GM19468 (cell line): ENCODE measurements around the gene ERCC6L2.

ENCODE experiments used
- ATAC-seq: cut with Tn5 transposase; IDR thresholded peaks from one replicate; pipeline ENCODE4 v1.9.1; 2021; ENCODE audit warnings: mild to moderate bottlenecking, moderate library complexity, moderate number of reproducible peaks; ENCODE audit not compliant: unreplicated experiment; ENCODE audit errors: extremely low read depth

ERCC6L2 gene

GRCh38 chr9:95974389-95974788 is 98.9 kb downstream of the ERCC6L2 start:
- no peak for ATAC-seq

DNA sequence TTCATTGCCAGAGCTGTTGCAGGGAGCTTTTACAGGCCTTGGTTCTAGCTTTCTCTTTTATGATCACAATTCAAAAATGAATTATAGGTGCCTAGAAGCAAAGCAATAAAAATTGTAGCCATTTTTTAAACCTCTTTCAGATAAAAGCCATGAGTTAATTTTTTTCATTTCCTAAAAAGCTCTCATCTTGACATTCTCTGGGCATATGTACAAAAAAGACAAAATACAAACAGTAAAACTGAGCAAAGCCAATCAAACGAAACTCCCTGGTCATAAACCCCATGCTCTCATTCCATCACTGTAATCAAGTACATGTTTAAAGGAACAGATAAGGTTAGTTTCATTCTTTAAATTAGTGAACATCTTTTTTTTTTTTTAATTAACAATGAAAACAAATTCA is 101.9 kb downstream of the ERCC6L2 start:
- no peak for ATAC-seq

- ATAC-seq = no peak
These were observed 102.6 kb downstream of the ERCC6L2 start for GRCh38 chr9:95978106-95978505.

DNA sequence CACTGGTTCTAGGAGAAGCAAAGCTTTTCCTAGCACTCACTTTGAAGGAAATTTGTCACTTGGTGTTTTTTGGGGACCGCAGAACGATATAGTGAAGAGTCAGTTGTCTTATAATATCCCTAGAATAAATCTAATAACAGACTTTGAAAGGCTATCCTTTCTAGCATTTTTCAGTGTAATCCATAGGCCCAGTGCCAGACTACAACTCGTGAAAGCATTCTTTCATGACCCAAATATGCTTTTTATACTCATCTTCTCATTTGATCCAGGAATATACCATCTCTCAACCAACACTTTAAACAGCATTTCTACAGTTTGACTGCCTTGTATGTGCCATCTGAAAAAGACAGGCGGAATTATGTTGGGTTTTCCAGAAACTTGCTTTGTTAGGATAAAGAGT is 104.0 kb downstream of the ERCC6L2 start:
- no peak for ATAC-seq

DNA sequence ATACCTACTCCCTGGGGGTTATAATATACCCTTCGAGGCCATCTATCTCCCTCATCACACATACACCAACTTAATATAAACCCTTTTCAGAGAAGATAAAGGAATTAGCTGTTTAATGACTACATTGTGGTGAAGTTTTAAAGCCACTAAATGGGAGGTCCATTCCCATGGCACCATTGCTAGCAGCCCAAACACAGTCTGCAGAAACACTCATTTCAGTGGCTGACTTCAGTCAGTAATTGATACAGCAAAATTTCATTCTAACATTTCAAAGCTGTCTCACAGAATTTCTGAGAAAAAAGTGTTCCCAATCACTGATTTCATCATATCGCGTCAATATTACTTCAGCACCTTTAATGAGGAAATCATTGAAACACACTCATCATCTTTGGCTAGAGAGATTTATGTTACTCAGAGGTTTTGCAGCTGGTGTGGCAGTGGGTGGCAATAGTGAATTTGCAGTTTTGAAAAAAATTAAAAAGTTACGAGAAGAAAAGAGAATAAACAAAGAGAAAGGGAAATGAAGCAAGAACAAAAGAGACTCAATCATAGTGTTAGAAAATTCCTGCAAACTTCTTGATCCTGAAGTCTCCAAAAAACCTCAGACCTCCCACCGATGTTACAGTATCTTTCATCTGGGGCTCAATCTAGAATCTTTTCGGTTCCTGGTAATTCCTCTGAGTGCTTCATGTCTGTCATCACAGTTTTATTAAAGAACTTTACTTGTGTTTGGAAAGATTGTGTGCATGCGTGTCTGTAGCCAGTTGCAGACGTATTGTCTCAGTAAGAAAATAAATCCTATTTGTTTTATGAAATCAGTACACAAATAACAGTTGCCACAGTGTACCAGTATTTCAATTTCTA is 105.0 kb downstream of the ERCC6L2 start:
- no peak for ATAC-seq

GRCh38 chr9:95981761-95982390 is 106.4 kb downstream of the ERCC6L2 start:
- no peak for ATAC-seq

GRCh38 chr9:95985440-95986055 is 110.1 kb downstream of the ERCC6L2 start:
- ATAC-seq = no peak

DNA sequence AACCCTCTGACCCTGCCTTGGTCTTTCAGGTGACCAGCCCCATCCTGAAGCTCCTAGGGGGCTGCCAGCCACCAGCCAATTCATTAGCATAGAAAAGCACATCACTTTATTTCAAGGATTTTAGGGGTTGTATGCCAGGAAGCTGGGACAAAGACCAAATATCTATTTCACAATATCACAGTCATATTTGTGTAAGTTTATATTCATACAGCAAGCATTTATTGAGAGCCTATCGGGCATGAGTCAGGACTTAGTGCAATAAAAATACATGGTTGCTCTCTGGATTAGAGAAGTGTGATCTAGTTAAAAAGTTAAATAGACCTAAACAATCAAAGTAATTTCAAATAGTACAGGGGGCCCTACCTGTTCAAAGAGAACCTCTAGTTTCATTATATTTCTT is 113.8 kb downstream of the ERCC6L2 start:
- ATAC-seq = no peak

DNA sequence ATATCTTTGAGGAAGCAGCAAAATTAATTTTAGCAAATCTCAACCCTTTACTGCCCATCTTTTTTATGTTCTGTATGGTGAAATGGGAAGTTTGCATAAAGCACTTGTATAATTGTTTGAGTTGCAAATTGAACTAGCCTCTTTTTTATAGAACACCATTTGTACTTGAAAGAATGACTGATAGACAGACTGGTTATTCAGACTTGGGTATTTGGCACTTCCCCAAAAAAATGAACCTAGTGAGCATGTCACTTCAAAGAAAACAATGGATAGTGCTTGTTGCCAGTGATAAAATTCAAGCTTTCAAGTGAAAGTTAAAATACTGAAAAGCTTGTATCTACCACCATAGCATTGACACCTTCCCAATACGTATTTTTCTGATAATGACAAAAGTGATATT is 115.8 kb downstream of the ERCC6L2 start:
- ATAC-seq = no peak

DNA sequence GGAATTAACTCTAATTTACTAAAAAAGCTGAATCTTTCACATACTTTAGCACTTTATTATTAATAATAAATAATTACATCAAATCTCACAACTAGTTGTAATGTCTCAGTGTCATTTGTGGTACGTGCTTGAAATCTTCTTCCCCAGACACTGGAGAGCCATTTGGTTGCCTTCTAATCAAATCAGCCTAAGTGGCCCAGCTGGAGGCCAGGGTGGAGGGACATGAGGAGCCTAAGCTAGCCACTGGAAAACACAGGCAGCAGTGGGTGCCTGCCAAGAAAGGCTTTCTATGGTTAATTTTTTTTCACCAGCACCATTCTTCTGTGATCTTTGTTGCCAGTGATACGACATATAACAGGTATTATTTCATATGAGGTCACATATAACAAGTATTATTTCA is 117.0 kb downstream of the ERCC6L2 start:
- no peak for ATAC-seq

- ATAC-seq = no peak
These were observed 117.8 kb downstream of the ERCC6L2 start for GRCh38 chr9:95993337-95993736.

GRCh38 chr9:95999390-95999789 is 123.9 kb downstream of the ERCC6L2 start:
- ATAC-seq = no peak

DNA sequence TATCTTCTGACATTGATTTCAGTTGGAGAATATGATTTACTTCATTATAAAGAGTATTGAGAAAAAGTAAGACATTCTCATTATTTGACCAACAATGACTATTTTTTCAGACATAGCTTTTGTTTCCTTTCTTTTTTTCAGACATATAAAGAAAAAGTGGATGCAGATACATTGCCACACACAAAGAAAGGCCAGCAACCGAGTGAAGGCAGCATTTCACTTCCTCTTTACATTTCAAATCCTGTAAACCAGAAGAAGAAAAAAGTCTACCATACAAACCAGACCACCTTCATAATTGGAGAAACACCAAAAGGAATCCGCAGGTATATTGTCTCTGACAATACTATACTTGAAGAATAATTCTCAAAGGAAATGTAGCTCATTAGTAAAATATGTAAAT is 128.9 kb downstream of the ERCC6L2 start:
- no peak for ATAC-seq

GRCh38 chr9:96006296-96006879 is 130.9 kb downstream of the ERCC6L2 start:
- ATAC-seq = no peak

DNA sequence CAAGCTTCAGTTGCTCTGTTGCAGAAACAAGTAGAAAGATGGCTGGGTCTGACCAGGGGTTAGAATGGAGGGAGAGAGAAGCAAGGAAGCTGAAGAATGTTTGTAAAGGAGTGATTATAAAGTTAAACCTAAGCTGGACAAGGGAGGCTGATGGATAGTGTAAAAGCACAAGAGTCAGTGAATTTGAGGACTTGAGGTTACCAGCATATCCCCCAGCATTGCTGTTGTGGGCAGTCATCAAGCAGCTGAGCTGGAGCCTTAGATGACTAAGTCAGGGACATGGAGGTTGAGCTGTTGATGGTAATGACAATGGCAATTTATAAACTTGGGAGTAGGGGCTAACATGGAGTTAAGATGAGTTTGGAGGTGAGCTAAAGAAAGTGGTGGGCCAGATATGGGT is 131.5 kb downstream of the ERCC6L2 start:
- ATAC-seq = no peak

DNA sequence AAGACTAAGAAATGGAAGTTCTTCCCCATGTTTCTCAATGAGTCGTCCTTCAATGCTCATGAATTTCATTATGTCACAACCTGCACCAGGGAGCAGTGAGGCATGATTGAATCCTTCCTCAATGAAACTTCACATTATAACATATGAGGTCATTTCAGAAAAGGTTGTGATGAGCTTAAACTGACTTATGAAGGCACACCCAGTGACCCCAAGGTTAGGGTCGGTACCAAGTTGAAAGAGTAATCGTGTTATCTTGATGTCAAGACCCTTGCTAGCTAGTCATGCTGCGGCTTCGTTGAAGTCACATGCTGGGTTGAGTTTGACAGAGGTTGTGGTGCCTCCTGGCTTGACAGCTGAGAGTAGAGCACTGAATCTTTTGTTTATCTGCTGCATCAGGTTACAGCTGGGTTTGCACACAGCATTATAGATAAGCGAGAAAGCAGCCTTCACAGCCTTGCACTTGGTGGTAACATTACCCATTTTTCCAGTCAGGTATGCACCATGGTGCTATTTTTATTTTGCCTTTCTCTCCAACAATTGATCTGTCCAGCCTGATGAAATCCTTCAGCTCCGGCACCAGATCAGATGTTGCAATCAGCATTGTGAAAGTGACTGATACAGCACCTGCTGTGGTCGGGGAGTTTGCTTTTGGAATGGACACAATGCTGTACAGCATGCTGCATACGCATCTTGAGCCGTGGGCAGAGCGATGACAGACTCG is 133.2 kb downstream of the ERCC6L2 start:
- ATAC-seq = no peak

GRCh38 chr9:96009223-96009602 is 133.7 kb downstream of the ERCC6L2 start:
- ATAC-seq = no peak

DNA sequence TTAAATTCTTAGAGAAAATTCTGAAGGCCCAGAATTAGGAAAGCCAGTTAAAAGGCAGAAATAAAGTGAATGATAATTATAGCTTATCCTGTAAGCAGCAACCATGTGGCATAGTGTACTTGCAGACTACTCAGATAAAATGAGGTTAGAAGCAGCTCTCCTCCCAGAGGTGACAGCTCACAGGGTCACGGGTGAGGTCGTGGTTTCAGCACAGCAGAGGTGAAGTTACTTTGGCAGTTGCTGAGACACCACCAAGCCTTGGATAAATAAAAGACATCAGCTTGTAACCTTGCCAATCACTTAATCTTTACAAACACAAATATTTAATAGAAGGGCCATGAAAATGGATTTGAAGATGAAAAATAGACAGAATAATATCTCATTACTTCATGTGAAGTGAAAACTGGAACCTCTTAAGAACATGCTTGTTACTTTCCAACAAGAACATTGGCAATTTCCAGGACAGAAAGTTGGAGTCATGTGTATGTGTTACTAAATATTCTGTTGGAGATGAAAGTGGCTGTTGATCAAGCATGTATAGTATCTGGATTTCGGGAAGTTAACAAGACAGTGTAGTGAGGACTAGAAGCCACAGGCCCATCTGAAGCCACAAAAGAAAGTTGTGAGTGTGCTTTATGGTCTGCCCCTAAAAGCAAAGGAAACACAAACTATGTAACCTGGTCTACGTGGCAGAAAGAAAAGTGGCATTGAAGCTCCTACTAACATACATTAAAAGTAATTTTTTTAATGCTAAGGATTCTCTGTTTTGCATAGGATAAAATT is 134.4 kb downstream of the ERCC6L2 start:
- ATAC-seq = no peak

DNA sequence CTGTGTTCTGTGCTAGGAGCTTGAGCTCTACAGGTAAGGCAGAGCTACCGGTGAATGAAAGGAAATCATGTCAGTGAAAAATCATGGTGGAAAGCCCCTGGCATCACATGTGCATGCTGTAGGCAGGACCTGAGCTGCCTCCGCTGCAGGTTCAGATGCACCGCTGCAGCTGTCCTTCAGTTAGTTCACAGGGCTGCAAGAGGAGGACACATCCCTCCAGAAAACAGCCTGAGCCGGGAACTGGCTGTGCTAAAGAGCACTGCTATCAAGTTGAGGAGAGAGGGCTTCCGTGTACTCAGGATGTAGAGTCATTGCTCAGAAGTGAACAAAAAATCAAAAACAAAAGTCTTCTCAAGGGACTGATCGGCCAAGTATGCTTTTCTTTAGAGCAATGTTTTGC is 138.6 kb downstream of the ERCC6L2 start:
- ATAC-seq = no peak
